ENCODE results near the gene PLEKHM3.

Gene PLEKHM3

DNA sequence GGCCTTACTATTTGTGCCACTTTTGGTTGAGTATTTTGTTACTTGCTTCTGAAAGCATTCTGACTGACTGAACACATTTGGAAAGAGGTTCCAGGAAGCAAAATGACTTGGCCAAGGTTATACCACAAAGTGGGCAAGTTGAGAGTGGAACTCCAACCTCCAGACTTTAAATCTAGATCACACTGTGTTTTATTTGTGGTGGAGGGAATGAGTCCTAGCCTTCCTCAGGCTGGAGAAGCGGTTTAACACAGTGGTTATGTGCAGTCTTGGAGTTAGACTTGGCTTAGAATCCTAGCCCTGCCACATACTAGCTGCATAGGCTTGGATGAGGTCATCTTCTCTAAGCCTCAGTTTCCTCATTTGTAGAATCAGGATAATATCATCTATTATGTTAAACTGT is 33.4 kb downstream of the PLEKHM3 start:
- TF ChIP-seq CTCF (IDR thresholded peaks at IDR 0.05; ENCODE audit: low read depth, low read length, missing control alignments), result no peak
- no peak for DNase-seq (ENCODE audit: low read depth)
- no peak overlapping the region for H3K4me3 ChIP-seq (ENCODE audit: low read depth, low read length)

DNA sequence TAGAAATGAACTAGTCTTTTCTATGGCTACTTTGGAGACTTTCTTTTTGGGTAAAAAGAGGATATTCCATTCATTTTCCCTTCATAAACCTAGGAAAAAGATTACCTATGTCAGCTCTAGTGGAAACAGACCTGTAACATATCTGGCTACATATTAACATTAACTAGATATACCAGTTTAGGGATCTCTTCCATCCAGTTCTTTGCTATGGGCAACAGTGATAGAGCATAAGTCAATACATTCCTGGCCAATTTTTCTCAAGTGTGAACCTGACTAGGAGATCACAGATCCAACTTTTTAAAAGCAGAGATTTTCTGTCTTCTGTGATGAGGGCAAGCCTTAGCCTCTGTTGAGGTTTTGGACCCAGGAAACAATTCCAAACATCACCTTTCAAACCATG is 34.5 kb downstream of the PLEKHM3 start:
- no peak for DNase-seq (ENCODE audit: low read depth)
- no peak overlapping the region for H3K4me3 ChIP-seq (ENCODE audit: low read depth, low read length)
- TF ChIP-seq CTCF (IDR thresholded peaks at IDR 0.05; ENCODE audit: low read depth, low read length, missing control alignments), result no peak

DNA sequence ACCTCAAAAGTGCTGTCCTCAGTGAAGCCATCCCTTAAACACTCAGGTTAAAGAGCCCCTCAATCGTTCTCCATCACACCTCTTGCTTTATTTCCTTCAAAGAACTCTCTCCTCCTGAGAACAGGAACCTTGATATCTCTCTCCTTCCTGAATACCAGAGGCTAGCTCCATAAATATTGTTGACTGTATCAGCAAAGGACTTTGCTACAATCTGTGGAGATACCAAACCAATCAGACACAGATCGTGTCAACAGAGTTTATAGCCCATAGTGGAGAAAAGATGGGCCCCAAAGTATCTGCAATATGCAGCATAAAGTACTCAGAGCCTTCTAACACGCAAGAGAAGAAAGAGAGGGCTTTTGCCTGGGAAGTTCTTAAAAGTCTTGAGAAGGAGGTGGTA is 36.4 kb downstream of the PLEKHM3 start:
- TF ChIP-seq CTCF (IDR thresholded peaks at IDR 0.05; ENCODE audit: low read depth, low read length, missing control alignments), result no peak
- no peak overlapping the region for H3K4me3 ChIP-seq (ENCODE audit: low read depth, low read length)
- no peak for DNase-seq (ENCODE audit: low read depth)

DNA sequence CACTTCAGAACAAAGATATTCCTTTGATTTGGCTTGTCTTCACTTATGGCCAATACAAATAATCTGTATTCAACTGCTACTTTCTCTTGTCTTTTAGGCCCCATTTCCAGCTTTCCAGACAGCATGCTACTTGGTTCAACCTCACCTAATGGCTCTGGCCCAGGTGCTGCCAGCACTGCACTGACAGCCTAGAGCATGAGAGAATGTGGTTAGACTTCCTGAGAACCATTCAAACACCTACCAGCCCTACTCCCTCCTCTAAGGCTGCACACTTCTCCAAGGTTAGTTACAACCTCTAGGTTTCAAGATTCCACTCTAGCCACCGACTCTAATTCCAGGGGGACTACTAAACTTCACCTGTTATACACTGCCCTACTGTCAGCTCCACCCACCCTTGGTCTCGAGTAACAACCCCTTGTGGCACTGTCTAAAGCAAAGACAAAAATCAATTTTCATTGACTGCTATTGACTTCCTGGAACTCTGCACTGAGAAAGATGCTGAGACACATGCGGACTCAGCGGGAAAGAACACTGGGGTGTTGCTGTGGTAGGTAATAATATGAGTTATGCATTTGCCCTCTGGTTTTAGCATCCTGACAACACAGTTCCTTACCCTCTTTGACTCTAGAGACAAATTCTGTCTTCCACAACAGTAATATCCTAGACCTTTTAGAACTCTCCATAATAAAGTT is 38.2 kb downstream of the PLEKHM3 start:
- H3K4me3 ChIP-seq (ENCODE audit: low read depth, low read length), result no peak overlapping the region
- TF ChIP-seq CTCF (IDR thresholded peaks at IDR 0.05; ENCODE audit: low read depth, low read length, missing control alignments), result no peak
- no peak for DNase-seq (ENCODE audit: low read depth)

DNA sequence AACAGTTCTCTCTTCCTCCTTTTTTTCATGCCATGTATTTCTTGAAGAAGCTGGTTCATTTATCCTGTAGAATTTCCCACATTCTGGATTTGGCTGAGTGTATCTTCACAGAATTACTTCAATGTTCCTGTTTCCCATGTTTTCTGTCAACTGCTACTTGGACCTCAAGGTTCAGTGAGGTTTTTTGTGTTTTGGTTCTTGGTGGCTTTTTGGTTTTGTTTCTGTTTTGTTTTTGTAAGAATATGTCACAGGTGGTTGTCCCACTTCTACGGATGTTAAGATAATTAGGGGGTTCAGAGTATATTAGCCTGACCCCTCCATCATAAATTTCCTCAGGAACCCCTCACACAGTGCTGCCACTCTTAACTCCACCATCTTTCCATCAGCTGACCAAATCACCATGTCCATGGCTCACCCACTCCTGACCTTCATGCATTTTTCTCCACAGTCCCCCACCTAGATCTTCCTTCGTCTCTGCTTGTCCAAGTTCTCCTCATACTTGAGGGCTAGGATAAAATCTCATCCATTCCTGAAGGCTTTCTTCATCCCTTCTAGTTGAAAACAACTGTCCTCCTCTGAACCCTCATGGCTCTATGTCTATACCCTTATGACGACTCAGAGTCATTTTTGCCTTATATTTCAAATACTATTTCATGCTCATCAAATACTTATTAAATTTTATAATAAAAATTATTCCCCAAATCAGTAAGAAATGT is 40.4 kb downstream of the PLEKHM3 start:
- TF ChIP-seq CTCF (IDR thresholded peaks at IDR 0.05; ENCODE audit: low read depth, low read length, missing control alignments), result no peak
- H3K4me3 ChIP-seq (ENCODE audit: low read depth, low read length), result no peak overlapping the region
- no peak for DNase-seq (ENCODE audit: low read depth)

DNA sequence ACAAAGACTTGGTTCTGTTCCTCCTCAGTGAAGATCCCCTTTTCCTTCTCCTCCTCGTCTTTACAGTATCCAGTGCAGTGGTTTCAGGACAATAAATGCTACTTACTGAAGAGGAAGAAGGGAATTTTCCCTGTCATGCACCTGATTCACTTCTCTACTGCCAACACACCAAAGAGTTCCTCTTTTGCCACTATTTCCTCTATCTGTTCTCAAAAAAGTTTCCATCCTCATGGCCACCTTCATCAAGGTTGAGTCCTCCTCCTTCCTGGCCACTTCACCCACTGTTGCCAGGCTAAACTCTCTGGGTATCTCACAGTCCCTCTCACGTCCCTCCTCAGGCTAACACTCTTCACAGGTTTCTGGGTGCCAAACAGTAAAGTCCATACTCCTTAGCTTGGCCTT is 41.7 kb downstream of the PLEKHM3 start:
- H3K4me3 ChIP-seq (ENCODE audit: low read depth, low read length), result no peak overlapping the region
- DNase-seq (ENCODE audit: low read depth), result no peak
- no peak for TF ChIP-seq CTCF (IDR thresholded peaks at IDR 0.05; ENCODE audit: low read depth, low read length, missing control alignments)
